Endodermal cell (in vitro differentiated cells): ENCODE results near the gene NLRP3. TPM values are rescaled to one million over a fixed set of nuclear protein-coding genes. Genes with fewer than 3 reads are reported as not detected.

ENCODE experiments used
- DNase-seq: peaks from one replicate; pipeline ENCODE4 v3.0.0-alpha.2; 2017
- H3K27ac ChIP-seq: 2 replicates; pipeline ENCODE4 v1.5.1; 2013; ENCODE audit warnings: mild to moderate bottlenecking, low read depth, low read length, moderate library complexity
- H3K27me3 ChIP-seq: 2 replicates; pipeline ENCODE4 v1.6.1; 2013; ENCODE audit warnings: mild to moderate bottlenecking, low read length, moderate library complexity; ENCODE audit not compliant: insufficient read depth, control insufficient read depth, poor library complexity, severe bottlenecking
- H3K36me3 ChIP-seq: 2 replicates; pipeline ENCODE4 v1.7.0; 2013; ENCODE audit warnings: mild to moderate bottlenecking, low read length, moderate library complexity; ENCODE audit not compliant: control insufficient read depth, insufficient read depth
- H3K4me1 ChIP-seq: one replicate; pipeline ENCODE4 v1.7.0; 2013; ENCODE audit warnings: low read length; ENCODE audit not compliant: control insufficient read depth, insufficient read depth
- H3K4me3 ChIP-seq: 2 replicates; pipeline ENCODE4 v1.5.1; 2013; ENCODE audit warnings: mild to moderate bottlenecking, low read length, moderate library complexity
- H3K9ac ChIP-seq: 2 replicates; pipeline ENCODE4 v1.6.1; 2013; ENCODE audit warnings: mild to moderate bottlenecking, low read length, moderate library complexity; ENCODE audit not compliant: poor library complexity, severe bottlenecking; ENCODE audit errors: extremely low read depth
- H3K9me3 ChIP-seq: 2 replicates; pipeline ENCODE4 v1.6.1; 2013; ENCODE audit warnings: mild to moderate bottlenecking, low read length, moderate library complexity; ENCODE audit not compliant: control insufficient read depth
- H3K27ac Mint-ChIP-seq: 2 replicates; pipeline ENCODE4 v1.8.0; 2020; ENCODE audit warnings: mixed read lengths
- H3K27me3 Mint-ChIP-seq: 2 replicates; pipeline ENCODE4 v1.8.0; 2021; ENCODE audit warnings: mild to moderate bottlenecking, mixed read lengths; ENCODE audit not compliant: insufficient read depth
- H3K36me3 Mint-ChIP-seq: 2 replicates; pipeline ENCODE4 v1.8.0; 2020; ENCODE audit warnings: low read depth, mixed read lengths
- H3K4me1 Mint-ChIP-seq: 2 replicates; pipeline ENCODE4 v1.8.0; 2020; ENCODE audit warnings: mixed read lengths
- H3K4me3 Mint-ChIP-seq: 2 replicates; pipeline ENCODE4 v1.8.0; 2020; ENCODE audit warnings: mild to moderate bottlenecking, moderate library complexity, mixed read lengths
- H3K9me3 Mint-ChIP-seq: 2 replicates; pipeline ENCODE4 v1.8.0; 2020; ENCODE audit warnings: mild to moderate bottlenecking, mixed read lengths
- WGBS, 2 experiments: methylation state at CpG; one replicate each; pipeline versions ENCODE4 v1.1.5 to v1.1.7; 2013; ENCODE audit warnings: missing lambda C conversion rate in 2 of 2, mixed read lengths in 1 of 2; ENCODE audit not compliant: insufficient coverage in 1 of 2, insufficient read length in 1 of 2; 5-methylcytosine and 5-hydroxymethylcytosine counted together
- total RNA-seq, 2 donors: library from RNA; stranded (reverse); fragmentation: NEBNext Ultra II Directional in 1 of 2; extraction: Animal tissue kit (Norgen Biotek cat#: 25700) in 1 of 2; gene quantifications; 2 replicates in 1 of 2; 3 replicates in 1 of 2; pipeline ENCODE4 v1.2.1, GENCODE V29; 2021
- TF ChIP-seq, protein P1 (sequence below): fragments of 200-600 bp; sonication (generic); conservative IDR thresholded peaks from 2 replicates; pipeline ENCODE4 v1.5.0; 2021; ENCODE audit warnings: antibody characterized with exemption, mild to moderate bottlenecking

NLRP3 gene
- total RNA-seq, 2 donors from 2014 or later = 0.09 TPM; not detected in 1

DNA sequence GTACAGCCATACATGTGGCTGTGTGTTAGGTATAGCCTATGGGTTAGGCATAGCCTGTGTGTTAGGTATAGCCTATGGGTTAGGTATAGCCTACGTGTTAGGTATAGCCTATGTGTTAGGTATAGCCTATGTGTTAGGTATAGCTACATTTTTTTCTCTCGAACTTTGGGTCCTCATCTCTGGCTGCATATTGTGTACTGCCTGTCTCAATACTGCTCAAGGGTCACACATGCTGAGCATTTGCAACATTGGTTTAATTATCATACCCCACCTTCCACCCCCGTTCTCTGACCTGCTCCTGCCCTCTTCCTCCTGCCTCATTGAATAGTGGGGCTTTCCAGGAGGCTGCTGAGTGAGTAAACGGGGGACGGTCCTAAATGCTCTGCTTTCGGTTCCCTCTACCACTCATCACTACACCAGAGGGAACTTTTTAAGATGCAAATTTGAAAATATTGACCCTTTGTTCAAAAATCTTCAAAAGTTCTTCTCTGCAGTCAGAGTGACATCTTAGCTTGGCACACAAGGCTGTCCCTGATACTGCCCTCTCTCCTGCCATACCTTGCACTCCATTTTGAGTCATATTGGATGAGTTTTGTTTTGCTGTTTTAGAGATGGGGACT lies 24.1 kb downstream of the NLRP3 start:
- 67% methylated on average over 6 of the region's 6 CpGs; no CpG with 5 or more reads in 1 of the 2 experiments for WGBS, 2 experiments
- Histone ChIP-seq H3K4me3 (no peak overlapping the region), H3K9me3 (no peaks in the 10 kb centered on the region), H3K9ac (no peak overlapping the region), H3K27ac (no peak overlapping the region), H3K4me1 (no peaks in the 10 kb centered on the region), H3K27me3 (no peaks in the 10 kb centered on the region), H3K36me3 (no peaks in the 10 kb centered on the region)
- Mint-ChIP-seq H3K27ac (no peak overlapping the region), H3K4me3 (no peak overlapping the region), H3K27me3 (peaks cover 8% of the 10 kb centered on the region), H3K4me1 (peaks cover 17% of the 10 kb centered on the region), H3K36me3 (no peaks in the 10 kb centered on the region), H3K9me3 (no peaks in the 10 kb centered on the region)
- TF ChIP-seq, protein P1, sequence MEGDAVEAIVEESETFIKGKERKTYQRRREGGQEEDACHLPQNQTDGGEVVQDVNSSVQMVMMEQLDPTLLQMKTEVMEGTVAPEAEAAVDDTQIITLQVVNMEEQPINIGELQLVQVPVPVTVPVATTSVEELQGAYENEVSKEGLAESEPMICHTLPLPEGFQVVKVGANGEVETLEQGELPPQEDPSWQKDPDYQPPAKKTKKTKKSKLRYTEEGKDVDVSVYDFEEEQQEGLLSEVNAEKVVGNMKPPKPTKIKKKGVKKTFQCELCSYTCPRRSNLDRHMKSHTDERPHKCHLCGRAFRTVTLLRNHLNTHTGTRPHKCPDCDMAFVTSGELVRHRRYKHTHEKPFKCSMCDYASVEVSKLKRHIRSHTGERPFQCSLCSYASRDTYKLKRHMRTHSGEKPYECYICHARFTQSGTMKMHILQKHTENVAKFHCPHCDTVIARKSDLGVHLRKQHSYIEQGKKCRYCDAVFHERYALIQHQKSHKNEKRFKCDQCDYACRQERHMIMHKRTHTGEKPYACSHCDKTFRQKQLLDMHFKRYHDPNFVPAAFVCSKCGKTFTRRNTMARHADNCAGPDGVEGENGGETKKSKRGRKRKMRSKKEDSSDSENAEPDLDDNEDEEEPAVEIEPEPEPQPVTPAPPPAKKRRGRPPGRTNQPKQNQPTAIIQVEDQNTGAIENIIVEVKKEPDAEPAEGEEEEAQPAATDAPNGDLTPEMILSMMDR = no peak
- DNase-seq = no peak

DNA sequence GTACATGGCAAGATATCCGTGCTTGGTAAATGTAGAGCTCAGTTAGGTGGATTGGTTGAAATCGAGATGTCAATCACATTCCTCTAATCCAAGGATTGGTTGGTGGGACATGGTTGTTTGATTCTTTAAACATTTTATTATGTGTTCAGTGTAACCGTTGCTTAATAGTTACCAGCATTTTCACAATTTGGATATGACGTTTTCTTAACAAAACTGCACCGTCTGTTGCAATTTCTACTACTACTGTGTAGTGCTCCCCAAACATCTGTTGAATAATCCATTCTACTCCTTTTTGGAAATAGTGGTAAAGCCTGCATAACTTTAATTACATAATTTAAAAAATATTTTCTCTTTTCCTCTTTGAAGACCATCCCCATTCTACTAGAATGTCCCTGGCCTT lies 25.6 kb downstream of the NLRP3 start:
- Histone ChIP-seq H3K27ac (no peak overlapping the region), H3K36me3 (no peaks in the 10 kb centered on the region), H3K9ac (no peak overlapping the region), H3K4me1 (no peaks in the 10 kb centered on the region), H3K4me3 (no peak overlapping the region), H3K27me3 (no peaks in the 10 kb centered on the region), H3K9me3 (no peaks in the 10 kb centered on the region)
- no peaks in the 10 kb centered on the region for H3K36me3 Mint-ChIP-seq
- H3K4me1 Mint-ChIP-seq = peaks cover 17% of the 10 kb centered on the region
- no peak for DNase-seq
- H3K9me3 Mint-ChIP-seq = no peaks in the 10 kb centered on the region
- TF ChIP-seq, protein P1 = no peak
- no peak overlapping the region for H3K27ac Mint-ChIP-seq
- 65 to 87% methylated on average over 2 to 5 of the region's 5 CpGs for WGBS, 2 experiments
- no peak overlapping the region for H3K4me3 Mint-ChIP-seq
- H3K27me3 Mint-ChIP-seq = peaks cover 8% of the 10 kb centered on the region

DNA sequence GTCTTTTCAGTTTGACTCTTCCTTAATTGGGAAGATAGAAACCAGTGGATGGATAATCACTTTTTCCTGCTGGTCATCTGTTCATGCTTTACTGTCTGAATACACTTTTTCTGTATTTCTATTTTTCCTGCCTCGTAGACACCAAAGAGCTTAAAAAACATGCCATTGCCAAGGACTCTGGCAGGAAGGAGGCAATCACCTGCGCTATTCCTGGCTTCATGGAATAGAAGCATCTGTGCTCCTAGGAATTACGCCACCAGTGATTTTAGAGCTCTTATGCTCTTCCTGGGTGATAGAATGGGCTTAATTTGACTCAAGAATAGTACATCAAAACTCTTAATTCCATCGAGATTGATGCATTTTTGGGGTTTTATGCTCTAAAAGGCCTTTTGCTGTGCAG lies 26.2 kb downstream of the NLRP3 start:
- 62 to 71% methylated on average over 3 to 4 of the region's 4 CpGs for WGBS, 2 experiments
- no peak for DNase-seq
- Mint-ChIP-seq H3K36me3 (no peaks in the 10 kb centered on the region), H3K4me3 (no peak overlapping the region), H3K27me3 (peaks cover 8% of the 10 kb centered on the region), H3K9me3 (no peaks in the 10 kb centered on the region), H3K27ac (no peak overlapping the region), H3K4me1 (peaks cover 17% of the 10 kb centered on the region)
- Histone ChIP-seq H3K9me3 (no peaks in the 10 kb centered on the region), H3K4me3 (no peak overlapping the region), H3K9ac (no peak overlapping the region), H3K36me3 (no peaks in the 10 kb centered on the region), H3K27me3 (no peaks in the 10 kb centered on the region), H3K27ac (no peak overlapping the region), H3K4me1 (no peaks in the 10 kb centered on the region)
- TF ChIP-seq, protein P1 = no peak
